Measurements from ENCODE around the gene ECHS1.

Gene ECHS1

GRCh38 chr10:133318494-133319127, 54.5 kb downstream of the ECHS1 start:
- DNase-seq, result peak; percentile 45

- no peak for DNase-seq
These were observed 56.4 kb downstream of the ECHS1 start for GRCh38 chr10:133316732-133317131.

GRCh38 chr10:133316266-133316665, 56.9 kb downstream of the ECHS1 start:
- DNase-seq, result no peak

GRCh38 chr10:133315847-133316246, 57.3 kb downstream of the ECHS1 start:
- DNase-seq, result no peak

GRCh38 chr10:133314911-133315310, 58.2 kb downstream of the ECHS1 start:
- DNase-seq, result no peak

GRCh38 chr10:133313192-133313591, 60.0 kb downstream of the ECHS1 start:
- DNase-seq, result no peak

- DNase-seq, result no peak
These were observed 60.4 kb downstream of the ECHS1 start for GRCh38 chr10:133312769-133313145.

Data from activated CD4-positive, alpha-beta T cell treated with anti-CD3 and anti-CD28 coated beads for 1 hour (primary cell).